CD4-positive, alpha-beta memory T cell (primary cell): ENCODE data around the gene SIPA1L3. TPM values are rescaled to one million over a fixed set of nuclear protein-coding genes. Genes with fewer than 3 reads are reported as not detected.
A peak's percentile ranks its signal among the peaks of the same experiment; 100 is the strongest.

Experiments
- CTCF ChIA-PET: fragments of 350-600 bp; sonication (Branson Sonifier 250); formaldehyde crosslinking; loops from one replicate; lab custom pipeline; 2021; ENCODE audit warnings: inconsistent platforms; ENCODE audit not compliant: partially characterized antibody; lab: Charles Lee
- POLR2A ChIA-PET: fragments of 350-600 bp; sonication (Branson Sonifier 250); formaldehyde crosslinking; loops from one replicate; lab custom pipeline; 2021; ENCODE audit not compliant: partially characterized antibody; lab: Charles Lee
- DNase-seq, 5 donors: peaks; one replicate each; pipeline versions ENCODE4 v3.0.0 to v3.0.0-alpha.2; 2020 to 2022; ENCODE audit warnings: mixed read lengths in 1 of 5
- H3K27ac ChIP-seq: one replicate; pipeline ENCODE4 v1.7.0; 2013; ENCODE audit warnings: low read depth, low read length
- H3K27me3 ChIP-seq: 2 replicates; pipeline ENCODE4 v1.7.0; 2013; ENCODE audit warnings: mild to moderate bottlenecking, low read length, moderate library complexity; ENCODE audit not compliant: insufficient read depth
- H3K36me3 ChIP-seq: 2 replicates; pipeline ENCODE4 v1.7.0; 2013; ENCODE audit warnings: mild to moderate bottlenecking, low read length, moderate library complexity; ENCODE audit not compliant: insufficient read depth
- H3K4me1 ChIP-seq: 2 replicates; pipeline ENCODE4 v1.7.0; 2013; ENCODE audit warnings: mild to moderate bottlenecking, low read length, moderate library complexity; ENCODE audit not compliant: insufficient read depth
- H3K4me3 ChIP-seq, 2 donors: one replicate each; pipeline ENCODE4 v1.7.0; 2013; ENCODE audit warnings: low read length in 2 of 2, mild to moderate bottlenecking in 1 of 2
- H3K9me3 ChIP-seq, 2 donors: one replicate each; pipeline ENCODE4 v1.7.0; 2013; ENCODE audit warnings: low read length in 2 of 2, control low read depth in 1 of 2; ENCODE audit not compliant: control insufficient read depth in 1 of 2
- H3K27ac Mint-ChIP-seq, 7 donors: one replicate each; pipeline ENCODE4 v1.8.0; 2020 to 2021; ENCODE audit warnings: mixed read lengths in 7 of 7, mild to moderate bottlenecking in 6 of 7, inconsistent platforms in 3 of 7, moderate library complexity in 3 of 7
- H3K27me3 Mint-ChIP-seq, 2 donors: one replicate each; pipeline ENCODE4 v1.8.0; 2020 to 2021; ENCODE audit warnings: mixed read lengths in 2 of 2
- H3K36me3 Mint-ChIP-seq, 2 donors: one replicate each; pipeline ENCODE4 v1.8.0; 2020 to 2021; ENCODE audit warnings: mixed read lengths in 2 of 2, inconsistent platforms in 1 of 2, mild to moderate bottlenecking in 1 of 2
- H3K4me1 Mint-ChIP-seq, 4 donors: one replicate each; pipeline ENCODE4 v1.8.0; 2020 to 2021; ENCODE audit warnings: mixed read lengths in 4 of 4, mild to moderate bottlenecking in 1 of 4
- H3K4me3 Mint-ChIP-seq, 8 donors: one replicate each; pipeline ENCODE4 v1.8.0; 2020 to 2021; ENCODE audit warnings: mixed read lengths in 8 of 8, mild to moderate bottlenecking in 7 of 8, moderate library complexity in 6 of 8, inconsistent platforms in 3 of 8
- H3K9me3 Mint-ChIP-seq, 8 donors: one replicate each; pipeline ENCODE4 v1.8.0; 2020 to 2021; ENCODE audit warnings: mixed read lengths in 8 of 8, mild to moderate bottlenecking in 5 of 8, inconsistent platforms in 3 of 8, moderate library complexity in 1 of 8
- intact Hi-C: fragments of 100-400 bp; cut with micrococcal nuclease; formaldehyde crosslinking; loops from one replicate; pipeline ENCODE4 v1.15.1; 2023
- polyA plus RNA-seq, 2 donors: library from polyadenylated mRNA; unstranded; fragments of 300-500 nt; fragmentation: Illumina TruSeq; gene quantifications; one replicate each; pipeline ENCODE4 v1.2.3, GENCODE V29; 2021
- total RNA-seq, 2 experiments: library from RNA; stranded (reverse); gene quantifications; one replicate each; pipeline ENCODE4 v1.2.3, GENCODE V29; 2021

The SIPA1L3 gene
- total and polyA plus RNA-seq, 4 experiments from 2014 or later, result 0.39 to 35.0 (median 17.8) TPM

DNA sequence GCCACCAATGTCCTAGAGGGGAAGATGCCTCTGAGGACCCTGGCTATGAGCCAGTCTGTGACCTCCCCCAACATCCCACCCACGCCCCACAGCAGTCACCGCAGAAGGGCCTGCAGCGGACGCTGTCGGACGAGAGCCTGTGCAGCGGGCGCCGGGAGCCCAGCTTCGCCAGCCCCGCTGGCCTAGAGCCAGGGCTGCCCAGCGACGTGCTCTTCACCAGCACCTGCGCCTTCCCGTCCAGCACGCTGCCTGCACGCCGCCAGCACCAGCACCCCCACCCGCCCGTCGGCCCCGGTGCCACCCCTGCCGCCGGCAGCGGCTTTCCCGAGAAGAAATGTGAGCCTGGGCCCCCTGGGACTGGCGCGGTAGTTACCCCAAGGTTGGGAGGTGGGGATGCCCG lies 286.4 kb downstream of the SIPA1L3 start:
- H3K27ac ChIP-seq, result no peak overlapping the region
- Mint-ChIP-seq H3K27ac (no peak overlapping the region), H3K4me3 (no peak overlapping the region), H3K36me3 (peaks cover 18 to 35% of the 10 kb centered on the region in 2 donors), H3K4me1 (peaks cover 0 to 3% (median under 1%) of the 10 kb centered on the region in 4 donors), H3K9me3 (no peaks in the 10 kb centered on the region), H3K27me3 (no peaks in the 10 kb centered on the region)
- ChIA-PET CTCF (no interaction called here), POLR2A (no interaction called here)
- H3K4me1 ChIP-seq, result no peaks in the 10 kb centered on the region
- H3K27me3 ChIP-seq, result no peaks in the 10 kb centered on the region
- intact Hi-C loops, result no loop called here
- H3K4me3 ChIP-seq, result no peak overlapping the region
- H3K9me3 ChIP-seq, result no peaks in the 10 kb centered on the region
- no peaks in the 10 kb centered on the region for H3K36me3 ChIP-seq
- no peak for DNase-seq

DNA sequence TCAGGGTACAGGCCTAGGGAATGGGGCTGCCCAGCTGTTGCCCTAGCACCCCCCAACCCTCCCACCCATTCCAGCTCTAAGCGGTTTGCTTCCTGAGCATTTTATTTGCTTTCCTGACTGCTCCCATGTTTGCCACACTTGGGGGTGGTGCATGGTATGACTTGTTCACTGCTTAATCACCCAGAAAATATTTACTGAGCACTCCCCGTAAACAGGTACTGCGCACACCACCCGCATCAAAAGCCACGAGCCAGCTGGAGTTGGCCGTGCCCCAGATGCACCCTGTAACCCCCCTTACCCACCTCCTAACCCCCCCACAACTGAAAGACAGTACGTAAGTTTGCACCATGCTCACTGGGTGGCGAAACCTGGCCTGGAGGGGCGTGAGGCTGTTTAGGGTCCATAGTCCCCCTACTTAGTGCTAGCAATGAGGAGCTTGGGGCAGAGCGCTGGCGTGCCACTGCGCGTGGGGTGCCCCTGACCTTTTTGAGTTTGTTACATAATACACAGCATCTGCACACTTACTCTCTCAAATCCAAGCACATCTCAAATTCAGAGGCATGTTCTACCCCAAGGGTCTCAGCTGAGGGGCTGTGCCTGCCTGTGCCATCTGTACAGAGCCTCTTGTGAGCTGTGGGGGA lies 287.2 kb downstream of the SIPA1L3 start:
- peaks cover 16 to 31% of the 10 kb centered on the region in 2 donors for H3K36me3 Mint-ChIP-seq
- no peak overlapping the region for H3K27ac Mint-ChIP-seq
- CTCF ChIA-PET, result no interaction called here
- no peak overlapping the region for H3K4me3 ChIP-seq
- no peaks in the 10 kb centered on the region for H3K27me3 ChIP-seq
- POLR2A ChIA-PET, result no interaction called here
- H3K4me3 Mint-ChIP-seq, result no peak overlapping the region
- no peak for DNase-seq
- H3K9me3 ChIP-seq, result no peaks in the 10 kb centered on the region
- H3K27me3 Mint-ChIP-seq, result no peaks in the 10 kb centered on the region
- intact Hi-C loops, result no loop called here
- H3K36me3 ChIP-seq, result no peaks in the 10 kb centered on the region
- peaks cover 0 to 3% (median 0%) of the 10 kb centered on the region in 4 donors for H3K4me1 Mint-ChIP-seq
- no peak overlapping the region for H3K27ac ChIP-seq
- no peaks in the 10 kb centered on the region for H3K4me1 ChIP-seq
- H3K9me3 Mint-ChIP-seq, result no peaks in the 10 kb centered on the region

DNA sequence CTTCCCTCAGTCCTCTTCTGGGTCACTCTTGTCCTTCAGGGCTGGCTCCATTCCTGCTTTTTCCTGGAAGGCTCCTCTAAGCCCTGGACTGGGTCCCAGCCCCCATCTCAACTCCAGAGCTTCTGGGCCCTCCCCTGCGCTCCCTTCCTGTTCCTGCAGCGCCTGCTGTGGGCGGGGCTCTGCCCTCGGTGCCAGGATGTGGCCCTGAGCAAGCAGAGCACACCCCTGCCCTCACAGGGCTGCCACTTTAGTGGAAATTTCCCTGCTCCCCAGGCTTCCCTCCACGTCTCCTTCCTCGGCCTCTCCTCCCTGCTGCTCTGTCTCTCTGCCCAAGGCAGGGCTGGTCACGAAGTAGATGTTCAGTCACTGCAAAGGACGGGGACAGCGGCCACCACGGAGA lies 288.2 kb downstream of the SIPA1L3 start:
- Mint-ChIP-seq H3K4me1 (peaks cover 0 to 2% (median 0%) of the 10 kb centered on the region in 4 donors), H3K9me3 (no peaks in the 10 kb centered on the region), H3K4me3 (no peak overlapping the region), H3K27me3 (no peaks in the 10 kb centered on the region), H3K27ac (no peak overlapping the region), H3K36me3 (peaks cover 16 to 27% of the 10 kb centered on the region in 2 donors)
- intact Hi-C loops, result no loop called here
- Histone ChIP-seq H3K27ac (no peak overlapping the region), H3K36me3 (no peaks in the 10 kb centered on the region), H3K9me3 (no peaks in the 10 kb centered on the region), H3K27me3 (no peaks in the 10 kb centered on the region), H3K4me3 (no peak overlapping the region), H3K4me1 (no peaks in the 10 kb centered on the region)
- ChIA-PET CTCF (no interaction called here), POLR2A (no interaction called here)
- no peak for DNase-seq

- H3K36me3 ChIP-seq, result no peaks in the 10 kb centered on the region
- DNase-seq, result no peak
- H3K4me3 ChIP-seq, result no peak overlapping the region
- intact Hi-C loops, result no loop called here
- H3K27ac ChIP-seq, result no peak overlapping the region
- Mint-ChIP-seq H3K4me1 (peaks cover 0 to 2% (median 0%) of the 10 kb centered on the region in 4 donors), H3K36me3 (peaks cover 17 to 26% of the 10 kb centered on the region in 2 donors), H3K27me3 (no peaks in the 10 kb centered on the region), H3K27ac (peak overlapping the region in 3 of 7 donors; percentile 6 to 42 (median 14)), H3K4me3 (no peak overlapping the region), H3K9me3 (no peaks in the 10 kb centered on the region)
- H3K9me3 ChIP-seq, result no peaks in the 10 kb centered on the region
- H3K27me3 ChIP-seq, result no peaks in the 10 kb centered on the region
- no peaks in the 10 kb centered on the region for H3K4me1 ChIP-seq
- ChIA-PET POLR2A (no interaction called here), CTCF (no interaction called here)
These were observed 289.3 kb downstream of the SIPA1L3 start for GRCh38 chr19:38196245-38196837.

- no peak for DNase-seq
- H3K4me1 ChIP-seq, result no peaks in the 10 kb centered on the region
- ChIA-PET CTCF (no interaction called here), POLR2A (no interaction called here)
- no peak overlapping the region for H3K27ac ChIP-seq
- Mint-ChIP-seq H3K27me3 (no peaks in the 10 kb centered on the region), H3K27ac (no peak overlapping the region), H3K9me3 (no peaks in the 10 kb centered on the region), H3K36me3 (peaks cover 22 to 32% of the 10 kb centered on the region in 2 donors), H3K4me1 (peaks cover 0 to 2% (median 0%) of the 10 kb centered on the region in 4 donors), H3K4me3 (no peak overlapping the region)
- intact Hi-C loops, result no loop called here
- H3K36me3 ChIP-seq, result no peaks in the 10 kb centered on the region
- no peaks in the 10 kb centered on the region for H3K27me3 ChIP-seq
- H3K4me3 ChIP-seq, result no peak overlapping the region
- H3K9me3 ChIP-seq, result no peaks in the 10 kb centered on the region
These were observed 290.1 kb downstream of the SIPA1L3 start for GRCh38 chr19:38196948-38197656.

- Histone ChIP-seq H3K9me3 (no peaks in the 10 kb centered on the region), H3K4me3 (no peak overlapping the region), H3K4me1 (no peaks in the 10 kb centered on the region), H3K27ac (no peak overlapping the region), H3K27me3 (no peaks in the 10 kb centered on the region), H3K36me3 (no peaks in the 10 kb centered on the region)
- Mint-ChIP-seq H3K27ac (no peak overlapping the region), H3K36me3 (peaks cover 27 to 39% of the 10 kb centered on the region in 2 donors), H3K4me1 (peaks cover 0 to 2% (median 0%) of the 10 kb centered on the region in 4 donors), H3K27me3 (no peaks in the 10 kb centered on the region), H3K4me3 (no peak overlapping the region), H3K9me3 (no peaks in the 10 kb centered on the region)
- DNase-seq, result no peak
- ChIA-PET CTCF (no interaction called here), POLR2A (no interaction called here)
- intact Hi-C loops, result no loop called here
These were observed 291.1 kb downstream of the SIPA1L3 start for GRCh38 chr19:38197937-38198704.

DNA sequence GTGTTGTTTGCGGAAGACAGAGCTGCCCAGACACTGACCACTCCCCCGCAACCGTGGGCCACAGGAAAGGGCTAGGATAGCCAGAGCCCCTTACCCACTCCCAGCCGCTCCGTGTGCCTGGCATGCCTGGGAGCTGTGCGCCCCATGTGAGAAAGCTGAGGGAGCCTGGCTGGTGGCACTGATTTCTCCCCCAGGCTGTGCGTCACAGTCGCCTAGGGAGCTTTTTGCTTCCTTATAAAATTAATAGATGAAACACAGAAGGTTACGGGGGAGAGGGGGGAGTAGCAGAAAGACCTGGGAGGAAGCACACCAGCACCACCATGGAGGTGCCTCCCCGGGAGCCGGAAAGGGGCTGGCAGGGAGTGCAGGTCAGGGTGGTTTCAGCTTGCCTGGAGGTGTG lies 292.3 kb downstream of the SIPA1L3 start:
- peaks cover 28 to 43% of the 10 kb centered on the region in 2 donors for H3K36me3 Mint-ChIP-seq
- Histone ChIP-seq H3K27ac (no peak overlapping the region), H3K36me3 (no peaks in the 10 kb centered on the region), H3K9me3 (no peaks in the 10 kb centered on the region), H3K4me1 (no peaks in the 10 kb centered on the region), H3K27me3 (no peaks in the 10 kb centered on the region), H3K4me3 (no peak overlapping the region)
- intact Hi-C loops, result no loop called here
- peaks cover 0 to 2% (median 0%) of the 10 kb centered on the region in 4 donors for H3K4me1 Mint-ChIP-seq
- H3K9me3 Mint-ChIP-seq, result no peaks in the 10 kb centered on the region
- H3K27ac Mint-ChIP-seq, result no peak overlapping the region
- CTCF ChIA-PET, result interaction anchor here (0.7 kb wide), 1 partner anchor 294 kb away, joined by 3 read pairs; no protein-coding TSS in a partner anchor
- POLR2A ChIA-PET, result no interaction called here
- H3K4me3 Mint-ChIP-seq, result no peak overlapping the region
- DNase-seq, result no peak
- H3K27me3 Mint-ChIP-seq, result no peaks in the 10 kb centered on the region
